SK-N-MC (cell line): ENCODE results near the gene KLHDC9.

Experiments
- EZH2 ChIP-seq: fragments of 200-600 bp; sonication (generic); IDR thresholded peaks from one replicate; pipeline ENCODE4 v1.6.1; 2017; ENCODE audit warnings: antibody characterized with exemption
- FOXP2 ChIP-seq: optimal IDR thresholded peaks from 2 replicates; pipeline ENCODE3; 2011; ENCODE audit warnings: mild to moderate bottlenecking, moderate library complexity; ENCODE audit not compliant: insufficient read depth; ENCODE audit errors: extremely low read length, control extremely low read depth
- POLR2AphosphoS5 ChIP-seq: IDR thresholded peaks from 2 replicates; pipeline ENCODE4 v1.6.1; 2012; ENCODE audit warnings: mild to moderate bottlenecking, low read depth, low read length, borderline replicate concordance

DNA sequence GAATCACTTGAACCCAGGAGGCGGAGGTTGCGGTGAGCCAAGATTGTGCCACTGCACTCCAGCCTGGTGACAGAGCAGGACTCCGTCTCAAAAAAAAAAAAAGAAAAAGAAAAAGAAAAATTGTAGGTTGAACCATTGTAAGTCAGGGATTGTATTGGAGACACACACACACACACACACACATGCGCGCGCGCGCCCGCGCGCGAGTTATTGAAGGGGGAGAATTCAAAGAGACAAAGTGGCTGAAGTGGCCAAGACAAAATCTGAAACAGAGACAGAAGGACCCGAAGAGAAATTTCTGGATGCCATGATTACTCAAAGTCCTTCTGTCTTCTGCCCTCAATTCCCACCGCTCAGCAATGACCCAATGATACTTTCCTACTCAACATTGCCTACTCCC lies 3.7 kb upstream of the KLHDC9 start:
- no peak for TF ChIP-seq POLR2AphosphoS5
- TF ChIP-seq EZH2, result no peak
- no peak for TF ChIP-seq FOXP2
